ENCODE data around the gene THRB. TPM values are rescaled to one million over a fixed set of nuclear protein-coding genes. Genes with fewer than 3 reads are reported as not detected.

The THRB gene
- total and polyA plus RNA-seq, 9 of the 15 experiments (the other 6 are each of a cell fraction or from before 2014, with no cell fraction given) = 1.7 to 14.9 (median 6.9) TPM

DNA sequence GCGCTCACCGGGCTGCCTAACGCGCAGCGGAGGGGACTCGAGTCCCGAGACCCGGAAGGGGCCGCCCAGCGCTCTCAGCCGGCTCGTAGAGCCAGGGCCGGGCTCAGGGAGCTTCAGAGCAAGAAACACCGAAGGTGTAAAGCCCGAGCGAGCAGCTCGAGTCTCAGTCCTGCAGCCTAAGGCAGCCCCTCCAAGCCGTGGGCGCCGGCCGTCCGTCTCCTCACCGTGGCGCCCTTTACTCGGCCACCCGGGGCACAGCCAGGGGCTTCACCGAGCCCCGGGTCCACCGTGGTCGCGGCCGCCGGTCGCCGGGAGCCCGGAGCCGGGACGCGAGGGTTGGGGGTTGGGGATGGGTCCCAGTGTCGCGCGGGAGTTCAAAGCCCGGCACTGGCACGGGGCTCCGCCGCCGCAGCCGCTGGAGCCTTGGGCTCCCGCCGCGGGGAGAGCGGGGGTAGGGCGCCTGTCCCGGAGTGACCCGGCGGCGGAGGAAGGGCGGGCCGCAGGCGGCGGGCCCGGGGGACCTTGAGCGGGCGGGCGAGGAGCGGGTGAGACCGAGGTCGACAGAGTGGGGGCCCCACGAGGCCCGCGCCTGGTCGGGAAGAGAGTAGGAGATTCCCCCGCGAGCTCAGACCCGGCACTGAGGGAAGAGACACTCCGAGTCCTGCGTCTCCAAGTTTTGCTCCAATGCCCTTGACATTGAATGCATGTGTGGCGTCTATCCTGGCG is 26.9 kb upstream of the THRB start (continued):
- TF ChIP-seq, protein P1, sequence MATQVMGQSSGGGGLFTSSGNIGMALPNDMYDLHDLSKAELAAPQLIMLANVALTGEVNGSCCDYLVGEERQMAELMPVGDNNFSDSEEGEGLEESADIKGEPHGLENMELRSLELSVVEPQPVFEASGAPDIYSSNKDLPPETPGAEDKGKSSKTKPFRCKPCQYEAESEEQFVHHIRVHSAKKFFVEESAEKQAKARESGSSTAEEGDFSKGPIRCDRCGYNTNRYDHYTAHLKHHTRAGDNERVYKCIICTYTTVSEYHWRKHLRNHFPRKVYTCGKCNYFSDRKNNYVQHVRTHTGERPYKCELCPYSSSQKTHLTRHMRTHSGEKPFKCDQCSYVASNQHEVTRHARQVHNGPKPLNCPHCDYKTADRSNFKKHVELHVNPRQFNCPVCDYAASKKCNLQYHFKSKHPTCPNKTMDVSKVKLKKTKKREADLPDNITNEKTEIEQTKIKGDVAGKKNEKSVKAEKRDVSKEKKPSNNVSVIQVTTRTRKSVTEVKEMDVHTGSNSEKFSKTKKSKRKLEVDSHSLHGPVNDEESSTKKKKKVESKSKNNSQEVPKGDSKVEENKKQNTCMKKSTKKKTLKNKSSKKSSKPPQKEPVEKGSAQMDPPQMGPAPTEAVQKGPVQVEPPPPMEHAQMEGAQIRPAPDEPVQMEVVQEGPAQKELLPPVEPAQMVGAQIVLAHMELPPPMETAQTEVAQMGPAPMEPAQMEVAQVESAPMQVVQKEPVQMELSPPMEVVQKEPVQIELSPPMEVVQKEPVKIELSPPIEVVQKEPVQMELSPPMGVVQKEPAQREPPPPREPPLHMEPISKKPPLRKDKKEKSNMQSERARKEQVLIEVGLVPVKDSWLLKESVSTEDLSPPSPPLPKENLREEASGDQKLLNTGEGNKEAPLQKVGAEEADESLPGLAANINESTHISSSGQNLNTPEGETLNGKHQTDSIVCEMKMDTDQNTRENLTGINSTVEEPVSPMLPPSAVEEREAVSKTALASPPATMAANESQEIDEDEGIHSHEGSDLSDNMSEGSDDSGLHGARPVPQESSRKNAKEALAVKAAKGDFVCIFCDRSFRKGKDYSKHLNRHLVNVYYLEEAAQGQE (IDR thresholded peaks at IDR 0.05; ENCODE audit: borderline replicate concordance) = peak; percentile 10; the same call in 1 of the 2 replicates
- TF ChIP-seq, protein P1 (CRISPR knock-in tag; IDR thresholded peaks at IDR 0.05; ENCODE audit: low read depth) = peak; percentile 32; the same call in 1 of the 2 replicates
- TF ChIP-seq BRCA1 (IDR thresholded peaks at IDR 0.05) (no peak), BRCA1 (CRISPR knock-in tag; IDR thresholded peaks at IDR 0.05) (no peak), ZNF140 (CRISPR knock-in tag; IDR thresholded peaks at IDR 0.05) (no peak), MAFG (tag; conservative IDR thresholded peaks at IDR 0.05) (no peak), ZBTB17 (CRISPR knock-in tag; IDR thresholded peaks at IDR 0.05) (peak; percentile 37; the same call in 1 of the 2 replicates), FOXK2 (conservative IDR thresholded peaks at IDR 0.05 in 1 of 2, IDR thresholded peaks at IDR 0.05 in 1 of 2; ENCODE audit: low read depth in 2 of 2) (no peak), PHF8 (IDR thresholded peaks at IDR 0.05; ENCODE audit: borderline replicate concordance, low read length) (peak; percentile 67; the same call in 1 of the 2 replicates), STAT5A (IDR thresholded peaks at IDR 0.05; ENCODE audit: borderline replicate concordance, low read length) (no peak)
- TF ChIP-seq, protein P2, sequence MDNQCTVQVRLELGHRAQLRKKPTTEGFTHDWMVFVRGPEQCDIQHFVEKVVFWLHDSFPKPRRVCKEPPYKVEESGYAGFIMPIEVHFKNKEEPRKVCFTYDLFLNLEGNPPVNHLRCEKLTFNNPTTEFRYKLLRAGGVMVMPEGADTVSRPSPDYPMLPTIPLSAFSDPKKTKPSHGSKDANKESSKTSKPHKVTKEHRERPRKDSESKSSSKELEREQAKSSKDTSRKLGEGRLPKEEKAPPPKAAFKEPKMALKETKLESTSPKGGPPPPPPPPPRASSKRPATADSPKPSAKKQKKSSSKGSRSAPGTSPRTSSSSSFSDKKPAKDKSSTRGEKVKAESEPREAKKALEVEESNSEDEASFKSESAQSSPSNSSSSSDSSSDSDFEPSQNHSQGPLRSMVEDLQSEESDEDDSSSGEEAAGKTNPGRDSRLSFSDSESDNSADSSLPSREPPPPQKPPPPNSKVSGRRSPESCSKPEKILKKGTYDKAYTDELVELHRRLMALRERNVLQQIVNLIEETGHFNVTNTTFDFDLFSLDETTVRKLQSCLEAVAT (IDR thresholded peaks at IDR 0.05) = no peak
- TF ChIP-seq, protein P3, sequence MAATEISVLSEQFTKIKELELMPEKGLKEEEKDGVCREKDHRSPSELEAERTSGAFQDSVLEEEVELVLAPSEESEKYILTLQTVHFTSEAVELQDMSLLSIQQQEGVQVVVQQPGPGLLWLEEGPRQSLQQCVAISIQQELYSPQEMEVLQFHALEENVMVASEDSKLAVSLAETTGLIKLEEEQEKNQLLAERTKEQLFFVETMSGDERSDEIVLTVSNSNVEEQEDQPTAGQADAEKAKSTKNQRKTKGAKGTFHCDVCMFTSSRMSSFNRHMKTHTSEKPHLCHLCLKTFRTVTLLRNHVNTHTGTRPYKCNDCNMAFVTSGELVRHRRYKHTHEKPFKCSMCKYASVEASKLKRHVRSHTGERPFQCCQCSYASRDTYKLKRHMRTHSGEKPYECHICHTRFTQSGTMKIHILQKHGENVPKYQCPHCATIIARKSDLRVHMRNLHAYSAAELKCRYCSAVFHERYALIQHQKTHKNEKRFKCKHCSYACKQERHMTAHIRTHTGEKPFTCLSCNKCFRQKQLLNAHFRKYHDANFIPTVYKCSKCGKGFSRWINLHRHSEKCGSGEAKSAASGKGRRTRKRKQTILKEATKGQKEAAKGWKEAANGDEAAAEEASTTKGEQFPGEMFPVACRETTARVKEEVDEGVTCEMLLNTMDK (IDR thresholded peaks at IDR 0.05; ENCODE audit: borderline replicate concordance, insufficient read depth, low read depth, low read length, poor library complexity, severe bottlenecking) = peak; percentile 27
- TF ChIP-seq, protein P4, sequence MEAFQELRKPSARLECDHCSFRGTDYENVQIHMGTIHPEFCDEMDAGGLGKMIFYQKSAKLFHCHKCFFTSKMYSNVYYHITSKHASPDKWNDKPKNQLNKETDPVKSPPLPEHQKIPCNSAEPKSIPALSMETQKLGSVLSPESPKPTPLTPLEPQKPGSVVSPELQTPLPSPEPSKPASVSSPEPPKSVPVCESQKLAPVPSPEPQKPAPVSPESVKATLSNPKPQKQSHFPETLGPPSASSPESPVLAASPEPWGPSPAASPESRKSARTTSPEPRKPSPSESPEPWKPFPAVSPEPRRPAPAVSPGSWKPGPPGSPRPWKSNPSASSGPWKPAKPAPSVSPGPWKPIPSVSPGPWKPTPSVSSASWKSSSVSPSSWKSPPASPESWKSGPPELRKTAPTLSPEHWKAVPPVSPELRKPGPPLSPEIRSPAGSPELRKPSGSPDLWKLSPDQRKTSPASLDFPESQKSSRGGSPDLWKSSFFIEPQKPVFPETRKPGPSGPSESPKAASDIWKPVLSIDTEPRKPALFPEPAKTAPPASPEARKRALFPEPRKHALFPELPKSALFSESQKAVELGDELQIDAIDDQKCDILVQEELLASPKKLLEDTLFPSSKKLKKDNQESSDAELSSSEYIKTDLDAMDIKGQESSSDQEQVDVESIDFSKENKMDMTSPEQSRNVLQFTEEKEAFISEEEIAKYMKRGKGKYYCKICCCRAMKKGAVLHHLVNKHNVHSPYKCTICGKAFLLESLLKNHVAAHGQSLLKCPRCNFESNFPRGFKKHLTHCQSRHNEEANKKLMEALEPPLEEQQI (IDR thresholded peaks at IDR 0.05) = no peak

All from K562 (cell line).